PFSK-1 (cell line): ENCODE measurements around the gene IGSF10.

Experiments
- POLR2AphosphoS5 ChIP-seq: IDR thresholded peaks from 2 replicates; pipeline ENCODE4 v1.6.1; 2012; ENCODE audit warnings: low read depth, mild to moderate bottlenecking, control low read depth, low read length, moderate library complexity
- SIN3A ChIP-seq: IDR thresholded peaks from 2 replicates; pipeline ENCODE4 v1.6.1; 2012; ENCODE audit warnings: mild to moderate bottlenecking, low read length, moderate library complexity, borderline replicate concordance; ENCODE audit not compliant: insufficient read depth

- TF ChIP-seq POLR2AphosphoS5 (no peak), SIN3A (no peak)
Observed at GRCh38 chr3:151436675-151437446, 24.0 kb downstream of the IGSF10 start.
